HG03439 (cell line): ENCODE results near the gene INTS15.

Experiments used
- ATAC-seq: cut with Tn5 transposase; IDR thresholded peaks from one replicate; pipeline ENCODE4 v1.9.1; 2021; ENCODE audit warnings: mild to moderate bottlenecking, moderate library complexity; ENCODE audit not compliant: unreplicated experiment

Gene INTS15

GRCh38 chr7:6642239-6642839, 52.5 kb downstream of the INTS15 start:
- no peak for ATAC-seq

- no peak for ATAC-seq
Measured at GRCh38 chr7:6642861-6643640, 53.2 kb downstream of the INTS15 start.

GRCh38 chr7:6643915-6644625, 54.2 kb downstream of the INTS15 start:
- ATAC-seq = no peak

GRCh38 chr7:6644728-6645127, 54.9 kb downstream of the INTS15 start:
- ATAC-seq = no peak

GRCh38 chr7:6646465-6646864, 56.6 kb downstream of the INTS15 start:
- ATAC-seq = no peak

GRCh38 chr7:6647080-6647479, 57.3 kb downstream of the INTS15 start:
- no peak for ATAC-seq

GRCh38 chr7:6647541-6647940, 57.7 kb downstream of the INTS15 start:
- no peak for ATAC-seq

GRCh38 chr7:6648066-6648814, 58.4 kb downstream of the INTS15 start:
- ATAC-seq = no peak

- no peak for ATAC-seq
Measured at GRCh38 chr7:6648815-6649104, 58.9 kb downstream of the INTS15 start.

GRCh38 chr7:6649241-6649961, 59.6 kb downstream of the INTS15 start:
- no peak for ATAC-seq

GRCh38 chr7:6650086-6650485, 60.3 kb downstream of the INTS15 start:
- ATAC-seq = no peak

- no peak for ATAC-seq
Measured at GRCh38 chr7:6650521-6651011, 60.7 kb downstream of the INTS15 start.

- ATAC-seq = no peak
Measured at GRCh38 chr7:6651851-6652445, 62.1 kb downstream of the INTS15 start.

GRCh38 chr7:6652446-6653011, 62.7 kb downstream of the INTS15 start:
- ATAC-seq = no peak

- ATAC-seq = no peak
Measured at GRCh38 chr7:6653071-6654003, 63.5 kb downstream of the INTS15 start.

GRCh38 chr7:6654113-6654841, 64.5 kb downstream of the INTS15 start:
- no peak for ATAC-seq

- ATAC-seq = no peak
Measured at GRCh38 chr7:6654842-6655610, 65.2 kb downstream of the INTS15 start.
